B cell (primary cell): ENCODE measurements around the gene FARP2. TPM values are rescaled to one million over a fixed set of nuclear protein-coding genes. Genes with fewer than 3 reads are reported as not detected.
"Not testable (repeated sequence)": the region's sequence is repeated elsewhere in the genome, so short reads cannot be mapped to it uniquely, and the experiment has no call there.

Experiments
- ATAC-seq: fragments of 200-7000 bp; cut with Tn5 transposase; one replicate; pipeline ENCODE4 v1.10.0; 2021; ENCODE audit warnings: low read depth, mild to moderate bottlenecking, moderate number of reproducible peaks, moderate library complexity
- CTCF ChIA-PET: fragments of 350-600 bp; sonication (Branson Sonifier 250); formaldehyde crosslinking; loops from one replicate; lab custom pipeline; 2021; ENCODE audit warnings: antibody characterized with exemption, inconsistent platforms; lab: Charles Lee
- POLR2A ChIA-PET: fragments of 350-600 bp; sonication (Branson Sonifier 250); formaldehyde crosslinking; loops from one replicate; lab custom pipeline; 2021; ENCODE audit warnings: antibody characterized with exemption; lab: Charles Lee
- DNase-seq: peaks from one replicate; pipeline ENCODE4 v3.0.0; 2013
- H2AFZ ChIP-seq: 2 replicates; pipeline ENCODE4 v1.6.1; 2012; ENCODE audit warnings: mild to moderate bottlenecking, low read depth, low read length; ENCODE audit not compliant: insufficient read depth, poor library complexity, severe bottlenecking
- H3K27ac ChIP-seq, 2 donors: 1 replicate in 1 of 2; 2 replicates in 1 of 2; pipeline ENCODE4 v1.5.1; 2012 to 2013; ENCODE audit warnings: low read length in 2 of 2, mild to moderate bottlenecking in 2 of 2, moderate library complexity in 1 of 2
- H3K27me3 ChIP-seq, 4 experiments: fragments of 200-600 bp in 1 of 4; sonication (generic) in 1 of 4; replicated peaks in 1 of 4; 1 replicate in 2 of 4; 2 replicates in 2 of 4; pipeline versions ENCODE4 v1.6.1 to v1.7.0; 2013 to 2016; ENCODE audit warnings: low read length in 3 of 4, mild to moderate bottlenecking in 2 of 4, mixed read lengths in 1 of 4, moderate library complexity in 1 of 4; ENCODE audit not compliant: insufficient read depth in 4 of 4, control insufficient read depth in 3 of 4; ENCODE audit errors: control extremely low read depth in 1 of 4
- H3K36me3 ChIP-seq, 2 experiments: replicated peaks in 1 of 2; 1 replicate in 1 of 2; 2 replicates in 1 of 2; pipeline versions ENCODE4 v1.6.1 to v1.7.1; 2013; ENCODE audit warnings: low read length in 1 of 2; ENCODE audit not compliant: insufficient read depth in 2 of 2, control insufficient read depth in 1 of 2; ENCODE audit errors: control extremely low read depth in 1 of 2, extremely low read depth in 1 of 2
- H3K4me1 ChIP-seq, 2 donors: fragments of 200-600 bp in 1 of 2; sonication (generic) in 1 of 2; 1 replicate in 1 of 2; 2 replicates in 1 of 2; pipeline versions ENCODE4 v1.5.1 to v1.6.1; 2013 to 2017; ENCODE audit warnings: low read length in 2 of 2; ENCODE audit not compliant: control insufficient read depth in 2 of 2, insufficient read depth in 2 of 2
- H3K4me2 ChIP-seq: replicated peaks from 2 replicates; pipeline ENCODE3; 2012; ENCODE audit warnings: mild to moderate bottlenecking, low read depth, low read length; ENCODE audit not compliant: poor library complexity, severe bottlenecking
- H3K4me3 ChIP-seq, 5 experiments: fragments of 200-600 bp in 1 of 5; sonication (generic) in 1 of 5; 1 replicate in 3 of 5; 2 replicates in 2 of 5; pipeline versions ENCODE4 v1.5.1 to v1.7.0; 2011 to 2016; ENCODE audit warnings: low read length in 4 of 5, mild to moderate bottlenecking in 4 of 5, low read depth in 2 of 5, control low read depth in 1 of 5, moderate library complexity in 1 of 5; ENCODE audit not compliant: insufficient read depth in 1 of 5; ENCODE audit errors: control extremely low read depth in 1 of 5, extremely low read depth in 1 of 5
- H3K79me2 ChIP-seq: fragments of 200-600 bp; sonication (generic); one replicate; pipeline ENCODE4 v1.6.0; 2016; ENCODE audit warnings: low read length; ENCODE audit not compliant: control insufficient read depth, insufficient read depth
- H3K9ac ChIP-seq: fragments of 200-600 bp; sonication (generic); 2 replicates; pipeline ENCODE4 v1.6.1; 2017; ENCODE audit warnings: mild to moderate bottlenecking, low read length, moderate library complexity
- H3K9me3 ChIP-seq, 3 donors: one replicate each; pipeline versions ENCODE4 v1.6.1 to v1.7.1; 2013; ENCODE audit warnings: low read length in 2 of 3; ENCODE audit not compliant: control insufficient read depth in 2 of 3, insufficient read depth in 1 of 3; ENCODE audit errors: control extremely low read depth in 1 of 3
- H4K20me1 ChIP-seq: 2 replicates; pipeline ENCODE4 v1.6.0; 2012; ENCODE audit warnings: mild to moderate bottlenecking, low read length; ENCODE audit not compliant: insufficient read depth, control insufficient read depth, poor library complexity, severe bottlenecking
- H3K27ac Mint-ChIP-seq: one replicate; pipeline ENCODE4 v1.8.0; 2021; ENCODE audit warnings: mixed read lengths
- H3K27me3 Mint-ChIP-seq: one replicate; pipeline ENCODE4 v1.8.0; 2021; ENCODE audit warnings: mixed read lengths
- H3K4me1 Mint-ChIP-seq: one replicate; pipeline ENCODE4 v1.8.0; 2021; ENCODE audit warnings: mixed read lengths
- H3K4me3 Mint-ChIP-seq: one replicate; pipeline ENCODE4 v1.8.0; 2021; ENCODE audit warnings: mixed read lengths
- H3K9me3 Mint-ChIP-seq: one replicate; pipeline ENCODE4 v1.8.0; 2022; ENCODE audit warnings: mixed read lengths; ENCODE audit not compliant: insufficient read depth
- EZH2 ChIP-seq: IDR thresholded peaks from 2 replicates; pipeline ENCODE4 v1.6.1; 2012; ENCODE audit warnings: borderline replicate concordance, low read depth, mild to moderate bottlenecking, moderate library complexity, low read length; ENCODE audit not compliant: insufficient read depth, poor library complexity, severe bottlenecking
- WGBS: methylation state at CpG from one replicate; pipeline ENCODE4 v1.1.5; 2013; ENCODE audit warnings: missing lambda C conversion rate; ENCODE audit not compliant: insufficient coverage; 5-methylcytosine and 5-hydroxymethylcytosine counted together
- intact Hi-C: fragments of 100-400 bp; cut with micrococcal nuclease; formaldehyde crosslinking; loops from one replicate; pipeline ENCODE4 v1.10.0; 2022
- polyA plus RNA-seq: library from polyadenylated mRNA; depleted of rRNA; stranded (reverse); fragments of >200 nt; gene quantifications from 2 replicates; pipeline ENCODE4 v1.2.3, GENCODE V29; 2012
- total RNA-seq, 2 donors: library from RNA; stranded (reverse); fragments of 120-200 nt in 1 of 2; gene quantifications; 1 replicate in 1 of 2; 2 replicates in 1 of 2; pipeline versions ENCODE4 v1.2.3 to v1.2.4, GENCODE V29; 2013 to 2022
- TF ChIP-seq, protein P1 (sequence below): fragments of 200-600 bp; IDR thresholded peaks from one replicate; pipeline ENCODE4 v1.8.0; 2022; ENCODE audit warnings: antibody characterized with exemption, mild to moderate bottlenecking

Gene FARP2
- total and polyA plus RNA-seq, 2 donors (not counting 1 experiment from before 2014, with no cell fraction given), result 37.1 to 114 TPM

DNA sequence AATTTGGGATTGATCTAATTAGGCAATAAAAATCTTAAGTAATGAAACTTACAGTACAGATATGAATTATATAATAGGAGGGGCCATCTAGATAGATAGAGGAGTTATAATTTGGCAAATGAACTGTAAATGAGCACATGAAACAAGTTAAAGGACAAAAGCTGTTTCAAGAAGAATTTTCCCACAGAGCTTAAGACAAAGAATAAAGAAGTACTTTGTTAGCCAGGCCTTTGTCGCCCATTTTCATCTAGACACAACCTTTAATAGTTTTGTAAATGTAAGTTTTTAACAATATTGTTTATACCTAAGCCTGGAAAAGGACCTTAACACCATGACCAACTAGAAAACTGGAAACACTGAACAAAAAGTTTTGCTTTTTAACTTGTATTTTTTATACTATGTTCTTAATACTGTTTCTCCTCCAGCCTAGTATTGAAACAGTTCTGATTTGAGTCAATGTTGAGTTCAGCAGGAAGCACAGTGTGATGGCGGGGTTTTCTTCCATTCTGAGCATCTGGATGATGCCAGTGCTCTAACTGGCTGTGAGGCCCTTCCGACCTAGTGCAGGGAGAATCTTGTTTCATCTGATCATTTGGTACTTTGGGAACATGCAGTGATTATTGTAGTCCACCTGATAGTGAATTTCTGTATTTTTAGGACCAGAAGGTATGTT, 37.6 kb downstream of the FARP2 start:
- intact Hi-C loops, result loop anchor here (1.0 to 2.0 kb wide), 2 partner anchors 35 to 217 kb away; no protein-coding TSS in a partner anchor
- Mint-ChIP-seq H3K4me1 (peaks cover 48% of the 10 kb centered on the region), H3K27ac (no peak overlapping the region), H3K9me3 (no peaks in the 10 kb centered on the region), H3K4me3 (no peak overlapping the region), H3K27me3 (no peaks in the 10 kb centered on the region)
- POLR2A ChIA-PET, result interaction anchor here (0.7 kb wide), 1 partner anchor 78 kb away, joined by 4 read pairs; the partner anchor contains the start of genes HDLBP and SEPTIN2
- Histone ChIP-seq H3K27me3 (no peaks in the 10 kb centered on the region), H3K27ac (no peak overlapping the region), H3K9me3 (peaks cover 0 to 4% (median 0%) of the 10 kb centered on the region in 3 donors), H2AFZ (no peak overlapping the region), H3K4me2 (no peak overlapping the region), H3K79me2 (peaks cover 14% of the 10 kb centered on the region), H3K9ac (no peak overlapping the region), H3K4me1 (peaks cover 28 to 43% of the 10 kb centered on the region in 2 donors), H4K20me1 (peaks cover 12% of the 10 kb centered on the region), H3K4me3 (no peak overlapping the region), H3K36me3 (peaks cover 0 to 2% of the 10 kb centered on the region in 2 experiments)
- no peak for ATAC-seq
- DNase-seq, result no peak
- WGBS, result 96% methylated on average over 2 of the region's 3 CpGs
- TF ChIP-seq, protein P1, sequence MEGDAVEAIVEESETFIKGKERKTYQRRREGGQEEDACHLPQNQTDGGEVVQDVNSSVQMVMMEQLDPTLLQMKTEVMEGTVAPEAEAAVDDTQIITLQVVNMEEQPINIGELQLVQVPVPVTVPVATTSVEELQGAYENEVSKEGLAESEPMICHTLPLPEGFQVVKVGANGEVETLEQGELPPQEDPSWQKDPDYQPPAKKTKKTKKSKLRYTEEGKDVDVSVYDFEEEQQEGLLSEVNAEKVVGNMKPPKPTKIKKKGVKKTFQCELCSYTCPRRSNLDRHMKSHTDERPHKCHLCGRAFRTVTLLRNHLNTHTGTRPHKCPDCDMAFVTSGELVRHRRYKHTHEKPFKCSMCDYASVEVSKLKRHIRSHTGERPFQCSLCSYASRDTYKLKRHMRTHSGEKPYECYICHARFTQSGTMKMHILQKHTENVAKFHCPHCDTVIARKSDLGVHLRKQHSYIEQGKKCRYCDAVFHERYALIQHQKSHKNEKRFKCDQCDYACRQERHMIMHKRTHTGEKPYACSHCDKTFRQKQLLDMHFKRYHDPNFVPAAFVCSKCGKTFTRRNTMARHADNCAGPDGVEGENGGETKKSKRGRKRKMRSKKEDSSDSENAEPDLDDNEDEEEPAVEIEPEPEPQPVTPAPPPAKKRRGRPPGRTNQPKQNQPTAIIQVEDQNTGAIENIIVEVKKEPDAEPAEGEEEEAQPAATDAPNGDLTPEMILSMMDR, result no peak
- no peak for TF ChIP-seq EZH2
- CTCF ChIA-PET, result interaction anchor here (3.7 kb wide), 1 partner anchor 34 kb away, joined by 22 read pairs; no protein-coding TSS in a partner anchor

DNA sequence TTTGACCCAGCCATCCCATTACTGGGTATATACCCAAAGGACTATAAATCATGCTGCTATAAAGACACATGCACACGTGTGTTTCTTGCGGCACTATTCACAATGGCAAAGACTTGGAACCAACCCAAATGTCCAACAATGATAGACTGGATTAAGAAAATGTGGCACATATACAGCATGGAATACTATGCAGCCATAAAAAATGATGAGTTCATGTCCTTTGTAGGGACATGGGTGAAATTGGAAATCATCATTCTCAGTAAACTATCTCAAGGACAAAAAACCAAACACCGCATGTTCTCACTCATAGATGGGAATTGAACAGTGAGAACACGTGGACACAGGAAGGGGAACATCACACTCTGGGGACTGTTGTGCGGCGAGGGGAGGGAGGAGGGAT, 40.7 kb downstream of the FARP2 start:
- H3K9ac ChIP-seq, POLR2A ChIA-PET, H3K36me3 ChIP-seq, intact Hi-C loops, H3K9me3 Mint-ChIP-seq, H3K27me3 ChIP-seq, ATAC-seq, H3K27ac ChIP-seq, H3K27ac Mint-ChIP-seq, CTCF ChIA-PET, H2AFZ ChIP-seq, H3K27me3 Mint-ChIP-seq, DNase-seq, H3K9me3 ChIP-seq, H3K4me3 ChIP-seq, H3K4me2 ChIP-seq, H3K4me3 Mint-ChIP-seq: not testable (repeated sequence)
- H3K4me1 Mint-ChIP-seq, result peaks cover 23% of the 10 kb centered on the region
- peaks cover 37% of the 10 kb centered on the region for H4K20me1 ChIP-seq
- peaks cover 13 to 22% of the 10 kb centered on the region in 2 donors for H3K4me1 ChIP-seq
- H3K79me2 ChIP-seq, result peaks cover 39% of the 10 kb centered on the region
- no CpG with 5 or more reads among the region's 6 CpGs for WGBS
